GM19043 (cell line): Measurements from ENCODE around the gene CATSPERZ.

Experiments
- ATAC-seq: cut with Tn5 transposase; IDR thresholded peaks from one replicate; pipeline ENCODE4 v1.9.1; 2021; ENCODE audit warnings: low read depth; ENCODE audit not compliant: unreplicated experiment

The CATSPERZ gene

DNA sequence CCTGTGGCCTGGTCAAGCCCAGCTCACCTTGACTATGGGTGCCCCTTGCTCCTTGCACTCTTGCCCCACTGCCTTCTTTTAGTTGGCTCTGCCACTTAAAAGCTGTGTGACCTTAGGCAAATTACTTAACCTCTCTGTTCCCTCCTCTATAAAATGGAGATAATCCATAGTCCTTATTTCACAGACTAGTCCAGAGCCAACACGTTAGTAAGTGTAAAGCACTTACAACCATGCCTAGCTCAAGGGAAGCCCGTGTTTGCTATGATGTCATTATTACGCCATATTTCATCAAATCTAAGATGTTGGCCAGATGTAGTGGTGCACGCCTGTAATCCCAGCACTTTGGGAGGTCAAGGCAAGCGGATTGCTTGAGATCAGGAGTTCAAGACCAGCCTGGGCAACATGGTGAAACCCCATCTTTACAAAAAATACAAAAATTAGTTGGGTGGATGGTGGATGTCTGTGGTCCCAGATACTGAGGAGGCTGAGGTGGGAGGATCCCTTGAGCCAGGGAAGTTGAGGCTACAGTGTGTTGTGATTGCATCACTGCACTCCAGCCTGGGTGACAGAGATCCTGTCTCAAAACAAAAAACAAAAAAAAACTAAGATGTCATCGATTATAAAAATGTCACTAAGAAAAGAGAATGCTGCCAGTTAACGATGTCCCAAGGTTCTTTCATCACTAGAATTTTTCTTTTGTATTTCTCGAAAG, 37.5 kb downstream of the CATSPERZ start:
- no peak for ATAC-seq

DNA sequence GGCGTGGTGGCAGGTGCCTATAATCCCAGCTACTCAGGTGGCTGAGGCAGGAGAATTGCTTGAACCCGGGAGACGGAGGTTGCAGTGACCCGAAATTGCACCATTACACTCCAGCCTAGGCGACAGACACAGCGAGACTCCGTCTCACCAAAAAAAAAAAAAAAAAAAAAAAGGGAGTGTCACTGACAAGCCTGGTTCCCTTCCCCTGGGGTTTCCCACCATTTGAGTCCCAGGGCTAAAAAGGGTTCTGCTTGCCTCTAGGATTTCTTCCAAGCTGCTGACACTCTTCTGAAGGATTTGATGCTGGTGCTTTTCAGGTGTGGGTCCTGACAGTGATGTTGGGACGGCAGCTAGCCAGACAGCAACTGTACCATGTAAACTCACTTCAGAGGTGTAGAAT, 38.6 kb downstream of the CATSPERZ start:
- no peak for ATAC-seq

DNA sequence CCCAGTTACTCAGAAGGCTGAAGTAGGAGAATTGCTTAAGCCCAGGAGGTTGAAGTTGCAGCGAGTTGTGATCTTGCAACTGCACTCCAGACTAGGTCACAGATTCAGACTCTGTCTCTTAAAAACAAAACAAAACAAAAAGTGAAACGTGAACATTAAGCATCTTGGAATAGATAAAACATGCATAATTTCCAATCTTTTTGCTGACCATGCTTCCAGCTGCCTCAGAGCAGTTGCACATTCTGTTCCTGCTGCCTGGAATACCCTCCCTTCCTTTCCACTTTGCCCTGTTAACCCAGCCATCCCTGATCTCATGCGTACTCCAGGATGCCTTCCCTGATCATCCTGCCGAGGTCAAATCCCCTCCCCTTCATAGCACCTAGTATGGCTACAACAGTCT, 39.1 kb downstream of the CATSPERZ start:
- no peak for ATAC-seq

DNA sequence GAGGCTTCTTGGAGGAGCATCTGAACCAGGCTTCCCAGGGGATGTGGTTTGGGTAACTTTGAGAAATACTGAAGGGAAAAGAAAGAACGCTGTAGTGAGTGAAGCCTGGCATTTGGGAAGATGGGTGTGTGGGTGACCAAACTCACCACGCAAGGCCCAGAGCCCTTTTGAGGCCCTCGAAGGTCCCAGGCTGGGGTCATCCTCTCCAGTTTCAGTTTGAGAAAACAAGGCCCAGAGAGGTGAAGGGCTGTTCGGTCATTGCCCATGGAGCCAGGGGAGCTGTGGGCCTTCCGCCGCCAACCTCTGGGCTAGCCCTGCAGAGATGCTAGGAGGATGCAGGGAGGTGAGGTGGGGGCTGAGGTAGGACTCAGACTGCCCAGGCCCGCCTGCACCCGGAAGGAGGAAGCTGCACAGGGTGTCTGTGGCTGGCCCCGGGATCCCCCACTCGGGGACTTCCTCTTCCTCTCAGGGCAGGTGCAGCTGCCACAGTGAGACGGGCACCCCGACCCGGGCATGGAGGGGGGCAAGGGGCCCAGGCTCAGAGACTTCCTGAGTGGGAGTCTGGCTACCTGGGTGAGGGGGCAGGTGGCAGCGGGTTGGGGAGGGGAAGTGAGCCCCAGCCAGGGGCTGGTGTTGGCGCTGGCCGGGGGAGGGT, 39.7 kb downstream of the CATSPERZ start, which contains the start of gene CCDC88B:
Gene CCDC88B, plus strand, starts transcription at position 451 of the 655 bp plus-strand sequence. Its CDS starts 63 bp downstream, at position 514.
- ATAC-seq: no peak

DNA sequence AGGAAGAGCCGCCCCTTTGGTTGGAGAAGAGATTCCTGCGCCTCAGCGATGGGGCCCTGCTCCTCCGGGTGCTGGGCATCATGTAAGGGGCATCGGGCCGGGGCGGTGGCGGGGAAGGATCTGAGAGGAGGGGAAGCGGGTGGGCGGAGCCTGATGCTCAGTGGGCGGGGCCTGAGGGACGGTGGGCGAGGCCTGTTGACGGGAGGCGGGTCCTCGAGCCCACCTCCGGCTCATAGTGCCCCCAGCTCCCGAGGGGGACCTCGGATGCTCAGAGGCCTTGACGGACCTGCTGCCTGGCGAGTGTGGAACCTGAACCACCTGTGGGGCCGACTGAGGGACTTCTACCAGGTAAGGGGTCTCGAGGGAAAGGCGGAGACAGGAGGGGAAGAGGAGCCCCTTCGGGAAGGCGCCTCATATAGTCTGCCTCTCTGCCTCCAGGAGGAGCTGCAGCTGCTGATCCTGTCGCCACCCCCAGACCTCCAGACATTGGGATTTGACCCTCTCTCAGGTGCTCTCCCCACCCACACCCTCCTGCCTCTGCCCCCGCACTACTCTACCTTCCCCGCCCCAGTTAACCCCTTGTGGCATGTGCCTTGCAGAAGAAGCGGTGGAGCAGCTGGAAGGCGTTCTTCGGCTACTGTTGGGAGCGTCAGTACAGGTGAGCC, 40.6 kb downstream of the CATSPERZ start:
- no peak for ATAC-seq

DNA sequence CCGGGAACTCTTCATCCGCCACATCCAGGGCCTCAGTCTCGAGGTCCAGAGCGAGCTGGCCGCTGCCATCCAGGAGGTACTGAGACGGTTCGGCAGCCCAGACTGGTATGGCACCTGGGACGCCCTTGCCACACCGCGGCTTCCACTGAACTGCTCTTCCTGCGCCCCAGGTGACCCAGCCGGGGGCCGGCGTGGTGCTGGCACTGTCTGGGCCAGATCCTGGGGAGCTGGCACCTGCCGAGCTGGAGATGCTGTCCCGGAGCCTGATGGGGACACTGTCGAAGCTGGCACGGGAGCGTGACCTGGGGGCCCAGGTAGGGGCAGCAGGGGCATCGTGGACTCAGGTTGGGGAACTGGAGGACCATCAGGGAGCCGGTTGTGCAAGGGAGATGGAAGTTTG, 41.3 kb downstream of the CATSPERZ start:
- ATAC-seq: no peak

DNA sequence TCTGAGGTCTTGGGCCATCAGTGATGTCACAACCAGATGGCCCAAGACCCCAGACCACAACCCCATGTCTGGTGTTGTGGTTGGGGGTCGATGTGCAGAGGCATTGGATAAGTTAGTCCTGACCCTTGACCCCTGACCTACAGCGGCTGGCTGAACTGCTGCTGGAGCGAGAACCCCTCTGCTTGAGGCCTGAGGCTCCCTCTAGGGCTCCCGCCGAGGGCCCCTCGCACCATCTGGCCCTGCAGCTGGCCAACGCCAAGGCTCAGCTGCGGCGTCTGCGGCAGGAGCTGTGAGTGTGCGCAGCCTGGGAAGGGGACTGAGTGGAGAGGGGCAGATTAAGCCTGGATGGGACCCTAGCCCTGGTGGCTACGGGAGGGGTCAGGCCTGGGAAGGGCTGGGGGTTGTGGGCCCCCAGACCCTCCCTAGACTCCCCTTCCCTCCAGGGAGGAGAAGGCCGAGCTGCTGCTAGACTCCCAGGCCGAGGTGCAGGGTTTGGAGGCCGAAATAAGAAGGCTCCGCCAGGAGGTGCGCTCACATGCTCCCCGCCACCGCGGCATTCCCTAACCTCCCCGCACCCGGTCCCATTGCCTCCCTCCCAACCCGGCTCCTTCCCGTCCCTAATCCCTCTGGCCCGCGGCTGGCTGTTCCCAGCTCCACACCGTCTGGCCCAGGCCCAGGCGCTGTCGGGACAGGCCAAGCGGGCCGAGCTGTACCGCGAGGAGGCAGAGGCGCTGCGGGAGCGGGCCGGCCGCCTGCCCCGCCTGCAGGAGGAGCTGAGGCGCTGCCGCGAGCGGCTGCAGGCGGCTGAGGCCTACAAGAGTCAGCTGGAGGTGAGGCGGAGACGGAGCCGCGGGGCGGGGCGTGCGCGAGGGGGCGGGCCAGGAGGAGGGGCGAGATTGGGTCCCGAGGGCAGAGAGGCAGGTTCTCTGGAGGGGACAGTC, 42.0 kb downstream of the CATSPERZ start:
- ATAC-seq: no peak

DNA sequence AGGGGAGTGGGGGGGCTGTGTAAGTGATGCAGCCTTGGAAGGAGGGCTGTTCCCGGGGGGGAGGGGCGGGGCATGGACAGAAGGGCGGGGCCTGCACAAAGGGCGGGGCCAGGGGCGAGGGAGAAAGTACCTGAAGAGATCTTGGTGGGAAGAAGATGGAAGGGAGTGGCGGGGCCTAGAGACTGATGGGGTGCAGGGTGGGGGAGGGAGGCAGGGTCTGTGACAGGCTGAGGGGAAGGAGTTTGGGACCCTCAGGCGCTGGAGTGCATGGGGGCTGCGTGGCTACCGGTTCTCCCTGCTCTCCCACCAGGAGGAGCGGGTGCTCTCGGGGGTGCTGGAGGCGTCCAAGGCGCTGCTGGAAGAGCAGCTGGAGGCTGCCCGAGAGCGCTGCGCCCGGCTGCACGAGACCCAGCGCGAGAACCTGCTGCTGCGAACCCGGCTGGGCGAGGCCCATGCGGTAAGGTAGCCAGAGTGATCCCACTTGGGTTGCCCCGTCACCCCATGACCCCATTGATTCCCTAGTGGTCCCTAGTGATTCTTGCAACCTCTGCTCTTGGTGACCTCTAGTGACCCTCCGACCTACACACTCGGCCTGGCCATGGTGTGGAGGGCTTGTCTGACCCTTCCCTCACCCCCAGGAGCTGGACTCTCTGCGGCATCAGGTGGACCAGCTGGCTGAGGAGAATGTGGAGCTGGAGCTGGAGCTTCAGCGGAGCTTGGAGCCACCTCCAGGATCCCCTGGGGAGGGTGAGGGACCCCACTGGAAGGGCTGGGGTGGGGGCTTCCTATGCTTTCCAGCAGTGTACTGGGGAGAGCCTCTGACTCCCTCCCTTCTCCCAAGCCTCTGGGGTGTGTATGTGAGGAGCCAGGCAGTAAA, 42.9 kb downstream of the CATSPERZ start:
- ATAC-seq: no peak

DNA sequence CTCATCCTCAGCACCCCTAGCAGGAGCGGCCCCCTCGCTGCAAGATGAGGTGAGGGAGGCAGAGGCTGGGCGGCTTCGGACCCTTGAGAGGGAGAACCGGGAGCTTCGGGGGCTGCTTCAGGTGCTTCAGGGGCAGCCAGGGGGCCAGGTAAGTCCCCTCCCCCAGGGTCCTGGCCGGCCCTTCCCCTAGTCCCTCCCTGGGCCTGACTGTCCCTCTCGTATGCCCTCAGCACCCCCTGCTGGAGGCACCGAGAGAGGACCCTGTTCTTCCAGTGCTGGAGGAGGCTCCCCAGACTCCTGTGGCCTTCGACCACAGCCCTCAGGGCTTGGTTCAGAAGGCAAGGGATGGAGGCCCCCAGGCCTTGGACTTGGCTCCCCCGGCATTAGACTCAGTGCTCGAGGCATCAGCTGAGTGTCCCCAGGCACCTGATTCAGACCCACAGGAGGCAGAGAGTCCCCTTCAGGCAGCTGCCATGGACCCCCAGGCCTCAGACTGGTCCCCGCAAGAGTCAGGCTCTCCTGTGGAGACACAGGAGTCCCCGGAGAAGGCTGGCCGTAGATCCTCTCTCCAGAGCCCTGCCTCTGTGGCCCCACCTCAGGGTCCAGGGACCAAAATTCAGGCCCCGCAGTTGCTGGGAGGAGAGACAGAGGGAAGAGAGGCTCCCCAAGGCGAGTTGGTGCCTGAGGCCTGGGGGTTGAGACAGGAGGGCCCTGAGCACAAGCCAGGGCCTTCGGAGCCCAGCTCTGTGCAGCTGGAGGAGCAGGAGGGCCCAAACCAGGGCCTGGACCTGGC, 43.8 kb downstream of the CATSPERZ start:
- no peak for ATAC-seq

DNA sequence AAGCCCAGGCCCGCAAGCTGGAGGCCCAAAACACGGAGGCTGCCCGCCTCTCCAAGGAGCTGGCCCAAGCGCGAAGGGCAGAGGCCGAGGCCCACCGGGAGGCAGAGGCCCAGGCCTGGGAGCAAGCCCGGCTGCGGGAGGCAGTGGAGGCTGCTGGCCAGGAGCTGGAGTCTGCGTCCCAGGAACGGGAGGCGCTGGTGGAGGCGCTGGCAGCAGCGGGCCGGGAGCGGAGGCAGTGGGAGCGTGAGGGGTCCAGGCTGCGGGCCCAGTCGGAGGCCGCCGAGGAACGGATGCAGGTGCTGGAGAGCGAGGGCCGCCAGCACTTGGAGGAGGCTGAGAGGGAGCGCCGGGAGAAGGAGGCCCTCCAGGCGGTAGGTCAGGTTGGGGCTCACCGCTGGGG, 44.6 kb downstream of the CATSPERZ start:
- ATAC-seq: no peak

DNA sequence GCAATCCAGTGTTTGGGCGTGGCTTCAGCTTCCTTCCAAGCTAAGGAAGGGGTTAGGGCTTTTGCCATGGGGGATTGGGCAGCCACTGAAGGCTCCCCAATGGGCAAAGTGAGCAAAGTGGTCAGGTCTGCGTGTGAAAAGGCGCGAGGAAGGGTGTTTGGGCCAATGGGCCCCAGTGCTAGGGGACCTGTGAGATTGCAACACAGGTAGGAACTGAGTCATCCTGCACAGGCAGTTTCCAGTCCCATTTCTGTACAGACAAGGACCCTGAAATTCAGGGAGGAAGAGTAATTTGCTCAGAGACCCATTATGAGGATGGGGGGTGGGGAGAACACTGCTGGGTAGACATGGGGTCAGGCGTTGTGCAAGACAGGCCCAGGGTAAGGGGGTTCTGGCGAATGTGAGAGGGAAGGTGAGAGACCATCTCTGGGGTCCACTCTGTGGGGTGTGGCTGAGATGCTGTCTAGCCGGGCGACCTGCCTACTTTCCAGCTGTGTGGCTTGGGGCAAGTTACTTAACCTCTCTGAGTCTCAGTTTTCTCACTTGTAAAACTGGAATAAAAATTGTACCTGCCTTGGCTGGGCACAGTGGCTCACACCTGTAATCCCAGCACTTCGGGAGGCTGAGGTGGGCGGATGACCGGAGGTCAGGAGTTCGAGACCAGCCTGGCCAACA, 47.2 kb downstream of the CATSPERZ start:
- no peak for ATAC-seq

DNA sequence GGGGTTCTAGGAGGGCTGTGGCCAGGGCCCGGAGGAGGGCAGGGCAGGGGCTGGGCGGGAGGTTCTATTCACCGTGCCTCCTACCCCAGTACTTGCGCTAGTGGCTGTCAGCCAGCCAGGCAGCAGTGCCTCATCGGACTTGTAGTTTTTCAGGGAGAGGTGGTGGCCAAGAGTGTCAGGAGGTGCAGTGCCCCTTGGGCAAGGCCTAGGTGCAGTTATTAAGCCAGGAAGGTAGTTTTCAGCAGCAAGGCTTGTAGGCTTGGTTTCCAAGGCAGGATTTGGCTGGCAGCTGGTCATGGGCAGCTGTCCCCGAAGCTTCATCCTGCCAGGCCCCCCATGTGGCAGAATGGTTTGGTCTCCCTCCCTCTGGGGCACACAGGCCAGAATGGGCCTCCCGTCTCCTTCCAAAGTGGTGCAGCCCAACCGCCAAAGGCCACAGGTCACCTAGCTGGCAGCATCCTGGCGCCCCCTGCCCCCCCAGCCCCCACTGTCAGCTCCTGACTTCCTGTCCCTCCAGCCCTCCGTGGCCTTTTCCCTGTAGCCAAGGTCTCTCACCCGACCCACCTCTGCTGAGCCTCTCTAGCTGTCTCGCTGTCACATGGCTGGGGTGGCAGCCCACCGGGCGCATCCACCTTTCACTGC, 48.3 kb downstream of the CATSPERZ start:
- ATAC-seq: no peak

DNA sequence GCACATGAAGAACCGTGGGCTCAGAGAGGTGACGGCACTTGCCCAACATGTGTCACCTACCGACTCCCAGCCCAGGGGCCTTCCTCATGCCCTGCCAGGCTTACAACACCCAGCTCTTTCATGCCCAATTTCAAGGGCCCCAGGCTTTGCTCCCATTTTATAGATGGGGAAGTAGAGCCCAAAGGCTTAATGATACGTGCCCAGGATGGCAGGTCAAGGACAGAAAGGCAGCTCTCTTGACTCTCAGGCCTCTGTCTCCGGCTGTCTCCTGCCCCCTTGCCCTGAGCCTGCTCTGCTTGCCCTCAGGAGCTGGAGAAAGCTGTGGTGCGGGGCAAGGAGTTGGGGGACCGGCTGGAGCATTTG, 48.8 kb downstream of the CATSPERZ start:
- no peak for ATAC-seq

DNA sequence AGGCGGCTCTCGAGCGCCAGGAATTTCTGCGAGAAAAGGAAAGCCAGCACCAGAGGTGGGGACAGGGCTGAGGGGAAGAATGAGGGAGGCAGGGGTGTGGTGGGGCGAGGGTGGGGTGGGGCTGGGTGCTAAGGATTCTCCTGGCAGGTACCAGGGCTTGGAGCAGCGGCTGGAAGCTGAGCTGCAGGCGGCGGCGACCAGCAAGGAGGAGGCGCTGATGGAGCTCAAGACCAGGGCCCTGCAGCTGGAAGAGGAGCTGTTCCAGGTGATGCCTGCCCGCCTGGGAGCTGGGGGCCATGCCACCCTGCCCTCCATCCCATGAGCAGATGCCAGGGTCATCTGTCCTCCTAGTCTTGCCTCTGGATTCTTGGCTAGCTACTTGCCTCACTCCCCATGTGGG, 49.2 kb downstream of the CATSPERZ start:
- no peak for ATAC-seq

DNA sequence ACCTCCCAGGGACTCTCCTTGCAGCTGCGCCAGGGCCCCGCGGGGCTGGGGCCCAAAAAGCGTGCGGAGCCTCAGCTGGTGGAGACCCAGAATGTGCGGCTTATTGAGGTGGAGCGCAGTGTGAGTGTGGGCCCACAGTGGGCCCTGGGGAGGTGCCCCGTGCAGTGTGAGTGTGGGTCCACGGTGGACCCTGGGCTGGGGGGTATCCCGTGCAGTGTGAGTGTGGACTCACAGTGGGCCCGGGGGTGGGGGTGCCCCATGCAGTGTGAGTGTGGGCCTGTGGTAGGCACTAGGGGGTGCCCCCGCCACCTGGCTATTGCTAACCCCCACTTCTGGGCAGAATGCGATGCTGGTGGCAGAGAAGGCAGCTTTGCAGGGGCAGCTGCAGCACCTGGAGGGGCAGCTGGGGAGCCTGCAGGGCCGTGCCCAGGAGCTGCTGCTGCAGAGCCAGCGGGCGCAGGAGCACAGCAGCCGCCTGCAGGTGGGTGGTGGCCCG, 51.0 kb downstream of the CATSPERZ start:
- ATAC-seq: no peak

DNA sequence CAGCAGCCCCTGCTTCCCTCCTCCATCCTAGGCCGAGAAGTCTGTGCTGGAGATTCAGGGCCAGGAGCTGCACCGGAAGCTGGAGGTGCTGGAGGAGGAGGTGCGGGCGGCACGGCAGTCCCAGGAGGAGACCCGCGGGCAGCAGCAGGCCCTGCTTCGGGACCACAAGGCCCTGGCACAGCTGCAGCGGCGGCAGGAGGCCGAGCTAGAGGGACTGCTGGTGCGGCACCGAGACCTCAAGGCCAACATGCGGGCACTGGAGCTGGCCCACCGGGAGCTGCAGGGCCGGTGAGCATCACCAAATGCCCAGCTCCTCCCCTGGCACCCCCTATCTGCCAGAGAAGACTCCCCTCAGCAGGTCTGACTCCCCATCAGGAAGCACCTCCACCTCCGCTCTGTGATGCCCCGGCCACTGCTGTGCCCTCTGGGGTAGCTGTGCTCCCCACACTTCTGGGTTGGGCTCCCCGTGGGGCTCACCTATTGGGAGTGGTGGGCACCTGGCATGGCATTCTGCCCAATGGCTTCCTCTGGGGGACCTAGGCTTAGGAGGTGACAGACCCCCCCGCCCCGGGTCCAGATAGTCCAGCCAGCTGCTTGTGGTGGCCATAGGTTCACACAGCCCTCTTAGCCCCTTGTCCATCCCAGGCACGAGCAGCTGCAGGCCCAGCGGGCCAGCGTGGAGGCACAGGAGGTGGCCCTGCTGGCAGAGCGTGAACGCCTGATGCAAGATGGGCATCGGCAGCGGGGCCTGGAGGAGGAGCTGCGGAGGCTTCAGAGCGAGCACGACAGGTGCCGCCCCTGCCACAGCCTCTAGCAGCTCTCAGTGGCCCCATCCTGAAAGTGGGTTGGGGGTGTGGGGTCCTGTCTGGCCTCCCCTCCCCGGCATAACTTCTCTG, 52.2 kb downstream of the CATSPERZ start:
- no peak for ATAC-seq
